Activated T-cell treated with anti-CD3 and anti-CD28 coated beads, Interleukin-2, amount 50 U/mL, for 4 hours (primary cell): ENCODE measurements around the gene CPN1. TPM values are rescaled to one million over a fixed set of nuclear protein-coding genes. Genes with fewer than 3 reads are reported as not detected.
"Not testable (repeated sequence)": the region's sequence is repeated elsewhere in the genome, so short reads cannot be mapped to it uniquely, and the experiment has no call there.

Experiments used
- ATAC-seq, 2 donors: fragments of 200-7000 bp; cut with Tn5 transposase; one replicate each; pipeline ENCODE4 v1.10.0; 2021
- DNase-seq: peaks from one replicate; pipeline ENCODE4 v3.0.0-alpha.2; 2020
- H3K27me3 Mint-ChIP-seq: one replicate; pipeline ENCODE4 v1.8.0; 2021; ENCODE audit warnings: low read depth, mixed read lengths
- H3K36me3 Mint-ChIP-seq: one replicate; pipeline ENCODE4 v1.8.0; 2022; ENCODE audit warnings: mixed read lengths; ENCODE audit not compliant: insufficient read depth
- H3K4me1 Mint-ChIP-seq: one replicate; pipeline ENCODE4 v1.8.0; 2021; ENCODE audit warnings: low read depth, mixed read lengths
- H3K4me3 Mint-ChIP-seq: one replicate; pipeline ENCODE4 v1.8.0; 2021; ENCODE audit warnings: mild to moderate bottlenecking, moderate library complexity, mixed read lengths
- H3K9me3 Mint-ChIP-seq: one replicate; pipeline ENCODE4 v1.8.0; 2021; ENCODE audit warnings: mixed read lengths
- total RNA-seq, 3 donors: library from RNA; stranded (reverse); gene quantifications; one replicate each; pipeline ENCODE4 v1.2.1, GENCODE V29; 2021

The CPN1 gene
- not detected for total RNA-seq

GRCh38 chr10:100081075-100082001 lies at the start of gene CPN1:
TSS of gene CPN1 (minus strand) at chr10:100081869. CDS start at chr10:100081625, 244 bp downstream.
- ATAC-seq (no peak), DNase-seq (no peak)
- peaks cover 27% of the 10 kb centered on the region for H3K27me3 Mint-ChIP-seq
- H3K36me3 Mint-ChIP-seq = peaks cover 1% of the 10 kb centered on the region
- no peaks in the 10 kb centered on the region for H3K4me1 Mint-ChIP-seq
- no peak within 1 kb of the TSS for H3K4me3 Mint-ChIP-seq
- no peaks in the 10 kb centered on the region for H3K9me3 Mint-ChIP-seq

DNA sequence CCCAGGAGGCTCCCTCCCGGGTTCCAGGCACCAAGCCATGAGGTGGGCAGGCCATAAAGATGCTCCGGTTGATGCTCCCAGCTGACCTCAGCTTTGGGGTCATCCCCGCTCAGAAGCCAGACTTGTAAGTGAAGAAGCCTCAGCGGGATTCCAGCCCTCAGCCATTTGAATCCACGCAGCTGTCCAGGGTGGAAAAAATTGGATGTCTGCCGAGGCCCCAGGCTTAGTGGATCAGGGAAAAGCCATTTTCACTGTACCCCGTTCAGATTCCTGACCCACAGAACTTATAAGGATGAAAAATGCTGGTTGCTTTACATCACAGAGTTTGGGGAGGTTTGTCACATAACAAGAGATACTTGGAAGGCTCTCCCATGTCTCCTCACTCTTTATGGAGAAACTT lies 49.2 kb upstream of the CPN1 start:
- DNase-seq (no peak), ATAC-seq (no peak)
- no peaks in the 10 kb centered on the region for H3K36me3 Mint-ChIP-seq
- peaks cover 18% of the 10 kb centered on the region for H3K27me3 Mint-ChIP-seq
- no peaks in the 10 kb centered on the region for H3K4me1 Mint-ChIP-seq
- H3K9me3 Mint-ChIP-seq = peaks cover 5% of the 10 kb centered on the region
- H3K4me3 Mint-ChIP-seq = no peak overlapping the region

GRCh38 chr10:100129424-100129823 lies 47.8 kb upstream of the CPN1 start:
- Mint-ChIP-seq H3K4me1 (no peaks in the 10 kb centered on the region), H3K9me3 (no peaks in the 10 kb centered on the region), H3K27me3 (peaks cover 15% of the 10 kb centered on the region), H3K36me3 (no peaks in the 10 kb centered on the region), H3K4me3 (no peak overlapping the region)
- DNase-seq (no peak), ATAC-seq (no peak)

DNA sequence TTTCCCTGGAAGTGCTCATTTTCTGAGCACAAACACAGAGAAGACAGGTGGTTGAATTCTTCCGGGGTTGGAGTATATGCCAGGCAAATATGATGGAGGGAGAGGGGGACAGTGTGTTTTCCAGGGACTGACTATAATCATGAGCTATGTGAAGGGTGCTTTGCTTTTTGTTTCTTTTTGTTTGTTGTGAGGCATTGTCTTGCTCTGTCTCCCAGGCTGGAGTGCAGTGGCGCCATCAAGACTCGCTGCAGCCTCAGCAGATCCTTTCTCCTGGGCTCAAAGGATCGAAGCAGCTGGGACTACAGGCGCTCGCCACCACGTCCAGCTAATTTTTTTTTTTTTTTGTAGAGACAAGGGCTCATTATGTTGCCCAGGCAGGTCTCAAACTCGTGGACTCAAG lies 47.3 kb upstream of the CPN1 start:
- no peak overlapping the region for H3K4me3 Mint-ChIP-seq
- H3K4me1 Mint-ChIP-seq = no peaks in the 10 kb centered on the region
- ATAC-seq = no peak
- DNase-seq = no peak
- no peaks in the 10 kb centered on the region for H3K9me3 Mint-ChIP-seq
- H3K36me3 Mint-ChIP-seq = no peaks in the 10 kb centered on the region
- peaks cover 15% of the 10 kb centered on the region for H3K27me3 Mint-ChIP-seq

DNA sequence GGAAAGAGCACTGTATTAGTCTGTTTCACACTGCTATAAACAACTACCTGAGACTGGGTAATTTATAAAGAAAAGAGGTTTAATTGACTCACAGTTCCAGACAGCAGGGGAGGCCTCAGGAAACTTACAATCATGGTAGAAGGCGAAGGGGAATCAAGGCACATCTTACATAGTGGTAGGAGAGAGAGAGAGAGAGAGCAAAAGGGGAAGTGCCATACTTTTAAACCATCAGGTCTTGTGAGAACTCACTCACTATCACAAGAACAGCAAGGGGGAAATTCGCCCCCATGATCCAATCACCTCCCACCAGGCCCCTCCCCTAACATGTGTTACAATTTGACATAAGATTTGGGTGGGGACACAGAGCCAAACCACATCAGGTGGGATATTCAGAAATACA lies 43.7 kb upstream of the CPN1 start:
- not testable (repeated sequence) for H3K36me3 Mint-ChIP-seq, H3K4me3 Mint-ChIP-seq, DNase-seq, H3K9me3 Mint-ChIP-seq, H3K4me1 Mint-ChIP-seq, ATAC-seq
- peaks cover 10% of the 10 kb centered on the region for H3K27me3 Mint-ChIP-seq

GRCh38 chr10:100124097-100124496 lies 42.4 kb upstream of the CPN1 start:
- DNase-seq (no peak), ATAC-seq (no peak)
- H3K9me3 Mint-ChIP-seq = no peaks in the 10 kb centered on the region
- peaks cover 4% of the 10 kb centered on the region for H3K4me1 Mint-ChIP-seq
- no peaks in the 10 kb centered on the region for H3K36me3 Mint-ChIP-seq
- H3K4me3 Mint-ChIP-seq = no peak overlapping the region
- H3K27me3 Mint-ChIP-seq = peaks cover 14% of the 10 kb centered on the region

- peaks cover 14% of the 10 kb centered on the region for H3K27me3 Mint-ChIP-seq
- no peak for DNase-seq
- peaks cover 4% of the 10 kb centered on the region for H3K4me1 Mint-ChIP-seq
- ATAC-seq = no peak
- no peak overlapping the region for H3K4me3 Mint-ChIP-seq
- no peaks in the 10 kb centered on the region for H3K36me3 Mint-ChIP-seq
- no peaks in the 10 kb centered on the region for H3K9me3 Mint-ChIP-seq
Measured at GRCh38 chr10:100122780-100123179, 41.1 kb upstream of the CPN1 start.

DNA sequence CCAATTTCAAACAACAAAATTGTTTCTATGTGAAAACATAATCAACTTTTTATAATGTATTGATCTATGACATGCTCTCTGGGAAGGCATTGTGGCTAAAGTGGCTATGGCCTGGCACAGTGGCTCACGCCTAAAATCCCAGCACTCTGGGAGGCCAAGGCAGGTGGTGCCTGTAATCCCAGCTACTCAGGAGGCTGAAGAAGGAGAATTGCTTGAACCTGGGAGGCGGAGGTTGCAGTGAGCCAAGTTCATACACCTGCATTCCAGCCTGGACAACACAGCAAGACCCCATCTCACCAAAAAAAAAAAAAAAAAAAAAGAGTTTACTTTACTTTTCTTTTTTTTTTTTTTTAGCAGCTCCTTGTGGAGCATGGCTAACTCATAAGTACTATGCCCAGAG lies 38.9 kb upstream of the CPN1 start:
- DNase-seq (no peak), ATAC-seq (no peak)
- Mint-ChIP-seq H3K4me3 (no peak overlapping the region), H3K36me3 (no peaks in the 10 kb centered on the region), H3K4me1 (peaks cover 4% of the 10 kb centered on the region), H3K27me3 (peaks cover 26% of the 10 kb centered on the region), H3K9me3 (no peaks in the 10 kb centered on the region)

GRCh38 chr10:100119726-100120125 lies 38.1 kb upstream of the CPN1 start:
- peaks cover 4% of the 10 kb centered on the region for H3K4me1 Mint-ChIP-seq
- ATAC-seq (no peak), DNase-seq (no peak)
- no peaks in the 10 kb centered on the region for H3K9me3 Mint-ChIP-seq
- peaks cover 28% of the 10 kb centered on the region for H3K27me3 Mint-ChIP-seq
- no peaks in the 10 kb centered on the region for H3K36me3 Mint-ChIP-seq
- H3K4me3 Mint-ChIP-seq = no peak overlapping the region

- H3K36me3 Mint-ChIP-seq = no peaks in the 10 kb centered on the region
- DNase-seq = no peak
- H3K27me3 Mint-ChIP-seq = peaks cover 32% of the 10 kb centered on the region
- H3K4me3 Mint-ChIP-seq = no peak overlapping the region
- H3K9me3 Mint-ChIP-seq = no peaks in the 10 kb centered on the region
- no peaks in the 10 kb centered on the region for H3K4me1 Mint-ChIP-seq
- ATAC-seq = no peak
Measured at GRCh38 chr10:100114976-100115770, 33.5 kb upstream of the CPN1 start.

- H3K9me3 Mint-ChIP-seq = no peaks in the 10 kb centered on the region
- no peak overlapping the region for H3K4me3 Mint-ChIP-seq
- no peaks in the 10 kb centered on the region for H3K4me1 Mint-ChIP-seq
- H3K27me3 Mint-ChIP-seq = peaks cover 30% of the 10 kb centered on the region
- no peaks in the 10 kb centered on the region for H3K36me3 Mint-ChIP-seq
- DNase-seq = no peak
- no peak for ATAC-seq
Measured at GRCh38 chr10:100114460-100114859, 32.8 kb upstream of the CPN1 start.

GRCh38 chr10:100109670-100110069 lies 28.0 kb upstream of the CPN1 start:
- ATAC-seq = no peak
- peaks cover 18% of the 10 kb centered on the region for H3K27me3 Mint-ChIP-seq
- H3K4me1 Mint-ChIP-seq = no peaks in the 10 kb centered on the region
- no peak overlapping the region for H3K4me3 Mint-ChIP-seq
- no peak for DNase-seq
- H3K36me3 Mint-ChIP-seq = no peaks in the 10 kb centered on the region
- H3K9me3 Mint-ChIP-seq = no peaks in the 10 kb centered on the region

- peaks cover 5% of the 10 kb centered on the region for H3K9me3 Mint-ChIP-seq
- H3K4me1 Mint-ChIP-seq = no peaks in the 10 kb centered on the region
Measured at GRCh38 chr10:100106865-100107264, 25.2 kb upstream of the CPN1 start.

DNA sequence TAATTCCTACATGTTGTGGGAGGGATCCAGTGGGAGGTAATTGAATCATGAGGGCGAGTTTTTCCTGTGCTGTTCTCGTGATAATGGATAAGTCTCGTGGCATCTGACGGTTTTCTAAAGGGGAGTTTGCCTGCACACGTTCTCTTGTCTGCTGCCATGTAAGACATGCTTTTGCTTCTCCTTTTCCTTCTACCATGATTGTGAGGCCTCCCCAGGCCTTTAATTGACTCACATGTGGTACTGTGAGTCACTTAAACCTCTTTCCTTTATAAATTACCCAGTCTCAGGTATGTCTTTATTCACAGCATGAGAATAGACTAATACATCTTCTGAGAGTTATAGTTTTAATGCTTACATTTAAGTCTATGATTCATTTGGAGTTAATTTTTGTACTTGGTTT lies 22.6 kb upstream of the CPN1 start:
- Mint-ChIP-seq H3K27me3 (peaks cover 30% of the 10 kb centered on the region), H3K4me3 (no peak overlapping the region), H3K36me3 (no peaks in the 10 kb centered on the region), H3K9me3 (peaks cover 5% of the 10 kb centered on the region), H3K4me1 (no peaks in the 10 kb centered on the region)
- ATAC-seq (peak in 1 of 2 donors; percentile 21), DNase-seq (no peak)

More at GRCh38 chr10:100106865-100107264, 25.2 kb upstream of the CPN1 start:
- Mint-ChIP-seq H3K36me3 (no peaks in the 10 kb centered on the region), H3K27me3 (peaks cover 24% of the 10 kb centered on the region), H3K4me3 (no peak overlapping the region)
- ATAC-seq = no peak
- no peak for DNase-seq

DNA sequence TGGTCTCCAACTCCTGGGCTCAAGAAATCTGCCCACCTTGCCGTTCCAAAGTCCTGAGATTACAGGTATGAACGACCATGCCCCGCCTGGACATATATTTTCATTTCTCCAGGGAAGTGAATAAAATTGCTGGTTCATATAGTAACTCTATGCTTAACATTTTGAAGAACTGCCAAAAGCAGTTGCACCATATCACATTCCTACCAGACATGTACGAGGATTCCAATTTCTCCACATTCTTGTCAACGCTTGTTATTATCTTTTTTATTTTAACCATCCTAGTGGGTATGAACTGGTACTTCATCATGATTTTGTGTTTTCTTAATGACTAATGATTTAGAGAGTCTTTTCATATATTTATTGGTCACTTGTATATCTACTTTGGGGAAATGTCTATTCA lies 21.9 kb upstream of the CPN1 start:
- Mint-ChIP-seq H3K27me3 (peaks cover 30% of the 10 kb centered on the region), H3K4me1 (no peaks in the 10 kb centered on the region), H3K4me3 (no peak overlapping the region), H3K36me3 (no peaks in the 10 kb centered on the region), H3K9me3 (peaks cover 5% of the 10 kb centered on the region)
- DNase-seq = no peak
- ATAC-seq = no peak
